Neuron (in vitro differentiated cells): ENCODE data around the gene ATXN1.

ENCODE experiments used
- H2AFZ ChIP-seq: one replicate; pipeline ENCODE4 v1.6.1; 2013; ENCODE audit warnings: low read depth, mild to moderate bottlenecking, inconsistent platforms, low read length, moderate library complexity
- H3K27me3 ChIP-seq: one replicate; pipeline ENCODE4 v1.6.1; 2013; ENCODE audit warnings: low read length; ENCODE audit not compliant: insufficient read depth
- H3K36me3 ChIP-seq: one replicate; pipeline ENCODE4 v1.6.1; 2013; ENCODE audit warnings: low read length; ENCODE audit not compliant: insufficient read depth
- H3K4me1 ChIP-seq: one replicate; pipeline ENCODE4 v1.6.1; 2013; ENCODE audit warnings: low read length; ENCODE audit not compliant: insufficient read depth
- H3K4me3 ChIP-seq: 2 replicates; pipeline ENCODE4 v1.5.1; 2013; ENCODE audit warnings: mild to moderate bottlenecking, low read length, moderate library complexity
- H3K9me3 ChIP-seq: one replicate; pipeline ENCODE4 v1.6.1; 2013; ENCODE audit warnings: low read length

Gene ATXN1

DNA sequence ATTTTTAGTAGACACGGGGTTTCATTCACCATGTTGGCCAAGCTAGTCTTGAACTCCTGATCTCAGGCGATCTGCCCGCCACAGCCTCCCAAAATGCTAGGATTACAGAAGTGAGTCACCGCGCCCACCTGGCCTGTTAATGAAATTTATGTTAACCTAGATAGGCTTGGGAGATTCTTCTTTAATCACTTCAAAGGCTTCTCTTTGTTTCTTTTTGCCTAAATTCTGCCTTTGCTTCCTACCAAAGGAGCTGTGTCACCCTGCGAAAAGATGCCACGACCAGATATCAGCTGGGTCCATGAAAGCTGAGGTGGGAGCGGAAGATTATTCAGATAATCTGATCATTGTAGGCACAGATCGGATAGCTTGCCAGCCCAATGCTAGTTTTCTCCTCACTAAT is 447.5 kb downstream of the ATXN1 start:
- Histone ChIP-seq H3K36me3 (no peaks in the 10 kb centered on the region), H3K27me3 (no peaks in the 10 kb centered on the region), H3K4me1 (peaks cover 9% of the 10 kb centered on the region), H3K9me3 (no peaks in the 10 kb centered on the region), H3K4me3 (no peak overlapping the region), H2AFZ (no peak overlapping the region)

DNA sequence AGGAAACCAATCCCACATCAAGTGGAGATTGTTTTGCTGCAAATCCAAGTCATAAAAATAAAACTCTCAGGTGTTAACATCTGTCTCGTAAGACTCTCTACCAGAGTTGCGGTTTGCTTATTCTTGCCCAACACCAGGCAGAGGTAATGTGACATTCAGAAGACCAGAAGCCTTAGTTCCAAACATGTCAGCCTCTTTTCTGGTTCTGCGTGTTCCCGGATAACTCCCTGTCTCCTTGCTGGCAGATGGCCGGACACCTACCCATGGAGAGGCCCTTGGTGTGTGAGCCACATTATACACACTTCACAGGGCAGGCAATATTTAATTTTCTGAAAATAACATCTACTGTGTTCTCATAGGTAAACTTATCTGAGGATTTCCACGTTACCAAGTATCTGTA is 449.5 kb downstream of the ATXN1 start:
- H3K4me1 ChIP-seq, result peaks cover 9% of the 10 kb centered on the region
- H3K9me3 ChIP-seq, result no peaks in the 10 kb centered on the region
- H3K27me3 ChIP-seq, result no peaks in the 10 kb centered on the region
- no peaks in the 10 kb centered on the region for H3K36me3 ChIP-seq
- no peak overlapping the region for H3K4me3 ChIP-seq
- H2AFZ ChIP-seq, result no peak overlapping the region

DNA sequence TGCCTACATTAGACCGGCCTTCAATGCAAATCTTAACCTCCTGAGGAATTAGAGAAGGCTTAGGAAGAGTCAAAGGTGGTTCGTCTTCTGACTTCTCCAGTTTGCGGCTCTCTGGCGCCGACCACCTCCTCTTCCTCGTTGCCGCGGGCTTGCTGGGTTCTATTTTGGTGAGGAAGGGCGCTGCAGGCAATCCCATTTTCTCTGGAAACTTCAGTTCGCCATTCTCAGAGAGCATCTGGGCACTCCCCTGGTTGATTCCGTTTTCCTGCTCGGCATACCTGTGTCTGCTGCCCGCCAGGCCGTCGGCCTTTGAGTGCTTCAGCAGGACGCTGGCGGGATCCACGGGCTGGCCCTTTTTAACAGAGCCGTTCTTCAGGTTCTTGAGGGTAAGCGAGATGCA is 454.9 kb downstream of the ATXN1 start:
- Histone ChIP-seq H3K36me3 (no peaks in the 10 kb centered on the region), H3K9me3 (no peaks in the 10 kb centered on the region), H3K27me3 (no peaks in the 10 kb centered on the region), H3K4me3 (no peak overlapping the region), H3K4me1 (peaks cover 13% of the 10 kb centered on the region), H2AFZ (no peak overlapping the region)

DNA sequence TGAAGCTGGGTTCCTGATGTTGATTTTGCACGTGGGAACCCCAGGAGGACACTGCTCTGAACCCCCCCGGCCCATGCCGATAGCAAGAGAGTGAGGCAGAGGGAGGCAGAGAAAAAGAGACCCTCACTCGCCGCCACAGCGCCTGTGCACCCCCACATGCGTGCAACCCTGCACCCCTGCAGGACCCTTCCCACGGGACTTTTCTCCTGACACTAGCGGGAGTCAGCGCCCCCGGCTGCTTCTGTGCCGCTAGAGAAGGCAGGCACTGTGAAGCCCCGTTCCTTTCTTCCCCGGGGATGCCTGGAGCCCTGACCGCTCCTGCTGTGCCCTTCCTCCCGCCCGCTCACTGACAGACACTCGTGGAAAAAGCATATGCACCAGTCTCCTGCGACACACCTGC is 455.5 kb downstream of the ATXN1 start:
- H3K4me3 ChIP-seq, result no peak overlapping the region
- H3K27me3 ChIP-seq, result no peaks in the 10 kb centered on the region

DNA sequence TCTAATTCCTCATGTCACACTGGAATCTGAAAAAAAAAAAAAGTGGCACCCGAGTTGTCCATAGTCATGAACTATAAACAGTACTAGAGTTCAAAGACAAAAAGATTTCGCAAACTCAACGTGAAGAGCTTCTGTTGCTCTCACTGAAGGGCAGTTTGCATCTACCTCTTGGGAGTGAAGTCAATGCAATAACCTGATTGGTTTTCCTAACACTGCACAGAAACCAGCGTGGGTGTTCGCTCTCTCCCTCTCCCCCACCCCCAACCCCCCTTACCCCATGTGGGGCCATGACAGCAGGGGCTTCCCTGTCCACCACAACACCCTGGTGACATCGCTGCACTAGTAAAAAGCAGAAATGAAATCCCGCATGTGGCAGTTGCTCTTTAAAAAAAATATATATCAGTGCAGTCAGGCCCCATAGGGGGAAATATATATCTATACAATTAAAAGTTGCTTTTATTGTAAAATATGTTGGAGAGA is 456.0 kb downstream of the ATXN1 start:
- H3K27me3 ChIP-seq, result no peaks in the 10 kb centered on the region
- no peak overlapping the region for H3K4me3 ChIP-seq
- no peaks in the 10 kb centered on the region for H3K36me3 ChIP-seq
- H2AFZ ChIP-seq, result no peak overlapping the region
- H3K9me3 ChIP-seq, result no peaks in the 10 kb centered on the region
- peaks cover 12% of the 10 kb centered on the region for H3K4me1 ChIP-seq

More for the DNA sequence above, 455.5 kb downstream of the ATXN1 start:
- H2AFZ ChIP-seq, result no peak overlapping the region
- H3K9me3 ChIP-seq, result no peaks in the 10 kb centered on the region
- peaks cover 12% of the 10 kb centered on the region for H3K4me1 ChIP-seq
- no peaks in the 10 kb centered on the region for H3K36me3 ChIP-seq

DNA sequence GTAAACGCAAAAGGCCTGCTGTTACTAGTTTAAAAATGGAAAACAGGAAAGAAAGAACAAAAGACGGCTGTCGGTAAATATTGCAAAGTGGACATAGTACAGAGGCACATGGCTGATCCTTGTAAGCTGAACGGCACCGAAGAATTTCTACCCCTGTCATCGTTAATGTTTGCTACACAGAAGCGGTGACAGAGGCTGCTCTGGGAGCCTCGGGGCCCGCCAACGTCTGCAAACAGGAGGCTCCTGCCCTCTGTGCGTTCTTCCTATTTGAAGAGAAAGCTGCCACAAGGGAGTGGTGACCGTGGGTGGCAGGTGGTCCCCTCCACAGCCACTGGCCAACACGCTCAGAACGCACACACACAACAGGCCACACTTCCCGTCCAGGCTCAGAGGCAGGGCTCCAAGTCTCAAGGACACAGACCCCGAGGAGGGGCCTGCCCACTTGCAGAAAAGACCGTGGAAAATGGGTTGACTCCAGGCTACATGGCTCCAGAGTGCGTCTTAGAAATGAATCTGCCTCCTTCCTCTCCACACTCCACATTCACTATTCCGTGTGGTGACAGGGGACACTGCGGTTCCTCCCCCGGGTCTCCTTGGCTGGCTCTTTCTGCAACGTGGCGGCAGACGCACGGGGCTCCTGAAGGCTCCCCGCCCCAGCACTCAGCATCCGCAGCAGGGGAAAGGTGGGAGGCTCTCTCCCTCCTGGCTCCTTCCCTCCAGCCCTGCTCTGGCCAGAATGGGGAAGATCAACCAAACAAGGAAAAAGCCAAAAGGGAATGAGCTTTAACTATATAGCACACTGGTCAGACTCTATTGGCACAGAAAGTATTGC is 458.3 kb downstream of the ATXN1 start:
- no peaks in the 10 kb centered on the region for H3K36me3 ChIP-seq
- no peaks in the 10 kb centered on the region for H3K9me3 ChIP-seq
- no peak overlapping the region for H3K4me3 ChIP-seq
- H2AFZ ChIP-seq, result no peak overlapping the region
- H3K4me1 ChIP-seq, result peaks cover 12% of the 10 kb centered on the region
- H3K27me3 ChIP-seq, result no peaks in the 10 kb centered on the region

DNA sequence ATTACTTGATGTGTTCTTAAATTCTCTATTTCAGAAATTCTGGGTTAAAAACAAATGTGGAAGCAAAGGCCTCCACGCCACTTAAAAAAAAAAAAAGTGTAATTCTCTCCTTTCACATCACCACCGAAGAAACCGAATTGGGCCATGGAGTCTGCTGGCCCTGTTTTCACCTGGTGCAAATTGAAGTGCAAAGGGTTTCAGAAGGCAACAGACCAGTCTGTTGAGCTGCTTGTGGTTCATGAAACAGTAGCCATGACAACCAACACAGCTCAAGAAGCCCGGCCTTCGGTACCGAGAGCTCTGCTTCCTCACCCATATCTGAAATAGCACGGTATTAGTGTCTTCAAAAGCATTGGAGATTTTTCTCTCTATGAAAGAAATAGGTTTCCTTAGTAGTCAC is 459.7 kb downstream of the ATXN1 start:
- no peaks in the 10 kb centered on the region for H3K36me3 ChIP-seq
- no peaks in the 10 kb centered on the region for H3K9me3 ChIP-seq
- peaks cover 12% of the 10 kb centered on the region for H3K4me1 ChIP-seq
- no peak overlapping the region for H3K4me3 ChIP-seq
- no peaks in the 10 kb centered on the region for H3K27me3 ChIP-seq
- no peak overlapping the region for H2AFZ ChIP-seq

DNA sequence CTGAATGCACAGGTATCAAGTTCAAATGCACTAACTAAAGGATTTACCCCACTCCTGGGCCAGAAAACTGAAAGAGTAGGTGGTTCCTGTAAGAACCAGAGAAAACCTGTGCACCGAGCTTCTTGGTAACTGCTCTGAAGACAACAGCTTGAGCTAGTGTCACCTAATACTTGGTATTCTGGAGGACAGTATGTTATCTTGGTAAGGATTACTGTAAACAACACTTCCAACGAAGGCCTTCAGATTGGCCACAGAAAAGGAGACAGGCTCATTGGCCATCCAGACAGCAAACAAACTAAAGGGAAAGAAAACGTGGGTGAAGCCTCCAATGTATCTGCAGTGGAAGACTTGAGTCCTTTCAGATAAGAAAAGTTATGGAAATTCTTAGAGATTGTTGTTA is 461.4 kb downstream of the ATXN1 start:
- Histone ChIP-seq H3K27me3 (no peaks in the 10 kb centered on the region), H3K4me3 (no peak overlapping the region), H3K4me1 (peaks cover 17% of the 10 kb centered on the region), H2AFZ (no peak overlapping the region), H3K36me3 (no peaks in the 10 kb centered on the region), H3K9me3 (no peaks in the 10 kb centered on the region)

DNA sequence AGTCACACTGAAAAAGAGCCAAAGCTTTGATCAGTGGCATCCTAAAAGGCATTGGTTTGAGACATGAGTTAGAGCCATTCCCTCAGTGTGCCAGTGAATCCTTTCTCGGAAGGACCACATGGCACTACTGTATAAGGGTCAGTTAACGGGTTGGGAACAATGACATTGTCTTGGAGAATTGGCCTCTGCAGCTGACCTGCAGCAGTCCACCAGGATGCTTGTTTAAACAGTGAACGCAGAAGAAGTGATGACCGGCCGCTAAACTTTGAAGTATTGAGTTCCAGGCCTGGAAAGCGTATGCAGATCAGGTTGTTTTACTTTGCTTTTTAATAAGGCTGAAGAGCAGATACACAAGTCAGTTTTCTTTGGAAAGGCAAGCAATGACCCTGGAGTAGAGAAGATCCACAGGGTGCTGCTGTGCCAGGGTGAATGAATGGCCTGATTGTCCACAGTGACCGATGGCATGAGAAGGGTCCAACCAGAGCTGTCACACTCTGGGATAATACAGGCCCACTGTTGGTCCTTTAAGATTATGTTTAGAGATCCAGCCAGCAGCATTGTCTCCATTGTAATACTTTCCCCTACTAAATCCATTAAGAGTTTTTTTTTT is 465.1 kb downstream of the ATXN1 start:
- Histone ChIP-seq H3K4me3 (no peak overlapping the region), H3K9me3 (no peaks in the 10 kb centered on the region), H3K27me3 (no peaks in the 10 kb centered on the region), H3K36me3 (no peaks in the 10 kb centered on the region), H3K4me1 (peaks cover 7% of the 10 kb centered on the region), H2AFZ (no peak overlapping the region)

DNA sequence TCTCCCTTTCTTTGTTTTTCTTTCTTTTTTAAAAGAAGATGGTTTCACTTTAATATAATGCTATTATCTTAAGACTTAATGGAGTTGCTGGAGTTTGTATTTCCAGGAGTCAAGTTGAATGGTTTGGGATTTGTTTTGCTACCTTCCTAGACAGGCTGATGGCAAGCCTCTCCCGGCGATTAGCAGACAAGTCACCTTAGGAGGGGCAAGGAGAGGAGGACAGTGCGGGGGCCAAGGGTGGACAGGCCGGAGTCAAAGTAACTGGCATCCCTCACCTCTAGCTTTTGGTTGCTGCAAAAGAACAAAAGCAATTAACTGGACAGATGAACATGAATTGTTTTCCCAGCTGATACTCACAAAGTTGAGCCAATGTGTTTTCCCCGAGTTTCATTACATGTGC is 465.8 kb downstream of the ATXN1 start:
- peaks cover 4% of the 10 kb centered on the region for H3K4me1 ChIP-seq
- no peaks in the 10 kb centered on the region for H3K36me3 ChIP-seq
- H3K27me3 ChIP-seq, result no peaks in the 10 kb centered on the region
- H2AFZ ChIP-seq, result no peak overlapping the region
- H3K9me3 ChIP-seq, result no peaks in the 10 kb centered on the region
- H3K4me3 ChIP-seq, result no peak overlapping the region

DNA sequence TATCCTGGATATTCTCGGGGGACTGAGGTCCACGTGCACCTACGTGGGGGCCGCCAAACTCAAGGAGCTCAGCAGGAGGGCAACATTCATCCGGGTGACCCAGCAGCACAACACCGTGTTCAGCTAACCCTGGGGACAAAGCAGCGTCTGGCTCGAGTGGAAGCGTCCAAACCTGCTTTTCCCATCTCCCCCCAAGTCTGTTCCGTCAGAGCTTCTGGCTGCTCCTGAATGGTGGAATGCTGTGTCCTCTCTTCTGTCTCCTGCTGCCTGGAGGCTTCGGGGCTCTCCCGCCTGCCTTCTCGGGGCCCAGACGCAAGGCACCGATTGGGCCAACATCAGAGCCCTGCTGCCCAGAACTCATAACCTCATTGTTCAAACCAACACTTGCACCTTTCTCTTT is 466.2 kb downstream of the ATXN1 start:
- no peaks in the 10 kb centered on the region for H3K36me3 ChIP-seq
- no peaks in the 10 kb centered on the region for H3K27me3 ChIP-seq
- H2AFZ ChIP-seq, result no peak overlapping the region
- H3K4me1 ChIP-seq, result peaks cover 4% of the 10 kb centered on the region
- no peak overlapping the region for H3K4me3 ChIP-seq
- no peaks in the 10 kb centered on the region for H3K9me3 ChIP-seq

DNA sequence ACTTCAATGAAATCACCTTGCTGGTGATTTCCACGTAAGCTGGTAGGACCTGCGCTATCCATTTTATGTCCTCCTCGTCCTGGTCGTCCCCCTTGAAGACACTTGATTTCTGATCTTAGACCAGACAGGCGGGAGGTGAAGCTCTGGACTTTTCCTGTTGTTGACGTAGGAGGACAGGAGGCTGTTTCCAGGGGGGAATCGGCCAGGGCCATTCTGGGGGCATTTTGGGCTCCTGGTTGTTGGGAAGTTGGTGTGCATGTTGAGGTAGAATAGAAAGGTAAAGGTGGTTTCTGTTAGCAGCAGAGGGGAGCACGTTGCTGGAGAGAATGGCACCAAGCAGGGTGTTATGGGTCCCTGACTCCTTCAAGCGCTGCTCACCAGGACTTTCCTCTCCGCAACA is 466.9 kb downstream of the ATXN1 start:
- Histone ChIP-seq H3K9me3 (no peaks in the 10 kb centered on the region), H3K4me3 (no peak overlapping the region), H2AFZ (no peak overlapping the region), H3K27me3 (no peaks in the 10 kb centered on the region), H3K4me1 (peaks cover 4% of the 10 kb centered on the region), H3K36me3 (no peaks in the 10 kb centered on the region)

DNA sequence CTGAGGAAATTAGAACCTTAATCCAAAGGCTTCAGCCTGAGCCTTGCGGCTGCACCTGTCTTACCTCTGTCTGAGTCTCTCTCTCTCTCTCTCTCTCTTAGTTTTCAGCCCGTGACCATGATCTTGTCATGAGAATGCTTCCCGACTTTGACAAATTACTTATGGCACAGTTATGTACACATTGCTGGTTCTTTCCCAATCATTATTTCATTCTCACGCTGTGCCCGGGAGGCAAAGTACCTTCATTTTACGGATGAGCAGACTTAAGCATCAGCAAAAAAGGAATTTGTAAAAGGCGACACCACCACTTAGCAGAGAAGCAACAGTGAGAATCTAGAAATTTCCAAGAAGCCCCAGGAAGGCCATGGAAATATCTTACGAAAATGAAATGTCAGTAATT is 468.3 kb downstream of the ATXN1 start:
- Histone ChIP-seq H2AFZ (no peak overlapping the region), H3K9me3 (no peaks in the 10 kb centered on the region), H3K4me1 (peaks cover 4% of the 10 kb centered on the region), H3K36me3 (no peaks in the 10 kb centered on the region), H3K27me3 (no peaks in the 10 kb centered on the region), H3K4me3 (no peak overlapping the region)
